T-helper 17 cell (primary cell): Measurements from ENCODE around the gene ARHGAP30. TPM values are rescaled to one million over a fixed set of nuclear protein-coding genes. Genes with fewer than 3 reads are reported as not detected.
"Not testable (repeated sequence)": the region's sequence is repeated elsewhere in the genome, so short reads cannot be mapped to it uniquely, and the experiment has no call there.

ENCODE experiments used
- ATAC-seq: fragments of 150-1000 bp; cut with Tn5 transposase; 2 replicates; pipeline ENCODE4 v1.10.0; 2021; ENCODE audit warnings: mild to moderate bottlenecking, moderate library complexity
- DNase-seq, 3 donors: peaks; one replicate each; pipeline versions ENCODE4 v3.0.0 to v3.0.0-alpha.2; 2020 to 2021
- H3K9me3 ChIP-seq: one replicate; pipeline ENCODE4 v1.7.0; 2013; ENCODE audit warnings: low read length, mild to moderate bottlenecking; ENCODE audit not compliant: control insufficient read depth, poor library complexity, severe bottlenecking
- H3K27ac Mint-ChIP-seq: one replicate; pipeline ENCODE4 v1.8.0; 2022; ENCODE audit warnings: mild to moderate bottlenecking, moderate library complexity, mixed read lengths
- H3K27me3 Mint-ChIP-seq: one replicate; pipeline ENCODE4 v1.8.0; 2022; ENCODE audit warnings: mixed read lengths
- H3K36me3 Mint-ChIP-seq: one replicate; pipeline ENCODE4 v1.8.0; 2022; ENCODE audit warnings: low read depth, mixed read lengths
- H3K4me1 Mint-ChIP-seq: one replicate; pipeline ENCODE4 v1.8.0; 2022; ENCODE audit warnings: mild to moderate bottlenecking, mixed read lengths
- H3K4me3 Mint-ChIP-seq: one replicate; pipeline ENCODE4 v1.8.0; 2022; ENCODE audit warnings: mild to moderate bottlenecking, moderate library complexity, mixed read lengths
- total RNA-seq, 4 donors: library from RNA in 2 of 4; stranded (reverse) in 2 of 4; gene quantifications; one replicate each; pipeline ENCODE4 v1.2.3 and lab custom pipeline; 2022 to 2026

The ARHGAP30 gene
- total RNA-seq, 2 donors from 2014 or later, result 156 to 189 TPM

GRCh38 chr1:161018631-161018930 is 51.1 kb downstream of the ARHGAP30 start:
- no peak overlapping the region for H3K27ac Mint-ChIP-seq
- peaks cover 2% of the 10 kb centered on the region for H3K36me3 Mint-ChIP-seq
- H3K27me3 Mint-ChIP-seq, result no peaks in the 10 kb centered on the region
- ATAC-seq (no peak), DNase-seq (no peak)
- peaks cover 39% of the 10 kb centered on the region for H3K4me1 Mint-ChIP-seq
- no peak overlapping the region for H3K4me3 Mint-ChIP-seq
- no peaks in the 10 kb centered on the region for H3K9me3 ChIP-seq

- Mint-ChIP-seq H3K27ac (peak overlapping the region; percentile 39), H3K36me3 (peaks cover 2% of the 10 kb centered on the region), H3K27me3 (no peaks in the 10 kb centered on the region), H3K4me3 (no peak overlapping the region), H3K4me1 (peaks cover 45% of the 10 kb centered on the region)
- DNase-seq (no peak), ATAC-seq (no peak)
- H3K9me3 ChIP-seq, result no peaks in the 10 kb centered on the region
Observed at GRCh38 chr1:161017756-161018630, 51.7 kb downstream of the ARHGAP30 start.

DNA sequence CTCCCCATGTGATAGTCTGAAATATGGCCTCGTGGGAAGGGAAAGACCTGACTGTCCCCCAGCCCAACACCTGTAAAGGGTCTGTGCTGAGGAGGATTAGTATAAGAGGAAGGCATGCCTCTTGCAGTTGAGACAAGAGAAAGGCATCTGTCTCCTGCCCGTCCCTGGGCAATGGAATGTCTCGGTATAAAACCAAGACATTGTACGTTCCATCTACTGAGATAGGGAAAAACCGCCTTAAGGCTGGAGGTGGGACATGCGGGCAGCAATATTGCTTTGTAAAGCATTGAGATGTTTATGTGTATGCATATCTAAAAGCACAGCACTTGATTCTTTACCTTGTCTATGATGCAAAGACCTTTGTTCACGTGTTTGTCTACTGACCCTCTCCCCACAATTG is 52.5 kb downstream of the ARHGAP30 start:
- not testable (repeated sequence) for H3K9me3 ChIP-seq, ATAC-seq, H3K4me3 Mint-ChIP-seq, H3K36me3 Mint-ChIP-seq, H3K27me3 Mint-ChIP-seq, DNase-seq
- Mint-ChIP-seq H3K4me1 (peaks cover 43% of the 10 kb centered on the region), H3K27ac (peak overlapping the region; percentile 39)

DNA sequence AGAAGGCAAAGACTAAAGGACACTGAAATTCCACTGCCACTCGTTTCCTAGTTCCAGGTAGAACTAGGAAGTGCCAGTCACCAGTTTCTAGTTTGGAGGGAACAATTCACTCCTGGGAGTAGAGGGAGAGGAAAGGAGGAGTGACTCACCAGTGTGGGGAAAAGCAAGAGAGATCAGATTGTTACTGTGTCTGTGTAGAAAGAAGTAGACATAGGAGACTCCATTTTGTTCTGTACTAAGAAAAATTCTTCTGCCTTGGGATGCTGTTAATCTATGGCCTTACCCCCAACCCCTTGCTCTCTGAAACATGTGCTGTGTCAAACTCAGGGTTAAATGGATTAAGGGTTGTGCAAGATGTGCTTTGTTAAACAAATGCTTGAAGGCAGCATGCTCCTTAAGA is 53.0 kb downstream of the ARHGAP30 start:
- H3K27ac Mint-ChIP-seq, H3K9me3 ChIP-seq, H3K27me3 Mint-ChIP-seq, ATAC-seq, H3K36me3 Mint-ChIP-seq, DNase-seq, H3K4me3 Mint-ChIP-seq: not testable (repeated sequence)
- H3K4me1 Mint-ChIP-seq, result peaks cover 46% of the 10 kb centered on the region

DNA sequence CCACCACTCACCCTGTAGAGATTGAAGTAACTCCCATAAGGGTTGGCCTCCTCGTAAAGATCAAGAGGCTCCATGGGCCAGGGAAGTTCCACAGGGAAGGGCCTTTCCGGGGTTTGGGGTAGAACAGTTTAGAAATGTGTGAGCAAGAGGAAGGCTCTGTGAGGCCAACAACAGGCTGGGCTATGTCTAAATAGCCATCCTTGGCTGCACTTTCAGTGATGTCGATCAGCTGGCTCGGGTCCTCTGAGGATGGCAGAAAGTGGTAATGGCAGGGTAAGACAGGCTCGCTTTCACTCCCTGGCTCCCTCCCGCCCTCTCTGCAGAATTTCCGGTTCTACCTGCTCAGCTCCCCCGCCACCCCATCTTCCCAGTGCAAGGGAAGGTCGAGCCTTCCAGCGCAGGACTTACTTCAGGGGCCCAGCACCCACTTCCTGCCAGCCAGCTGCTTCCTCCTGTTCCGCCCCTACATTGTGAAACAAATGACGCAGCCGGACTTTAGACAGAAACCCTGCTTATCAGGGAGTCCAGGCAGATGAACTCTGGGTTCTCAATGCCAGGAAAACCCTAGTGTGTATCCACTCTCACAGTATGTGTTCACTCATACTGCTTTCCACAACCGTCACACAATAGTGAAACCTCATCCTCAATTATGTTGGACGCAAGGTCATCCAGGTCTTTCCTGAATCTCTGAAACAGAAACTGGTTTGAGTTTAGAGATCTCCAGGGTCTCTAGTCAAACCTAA is 56.0 kb downstream of the ARHGAP30 start:
- peak; percentile 85 for ATAC-seq
- peak overlapping the region; percentile 88 for H3K4me3 Mint-ChIP-seq
- DNase-seq, result peak; percentile 16 to 36 (median 23)
- peaks cover 26% of the 10 kb centered on the region for H3K4me1 Mint-ChIP-seq
- no peaks in the 10 kb centered on the region for H3K36me3 Mint-ChIP-seq
- H3K27me3 Mint-ChIP-seq, result no peaks in the 10 kb centered on the region
- peak overlapping the region; percentile 89 for H3K27ac Mint-ChIP-seq
- no peaks in the 10 kb centered on the region for H3K9me3 ChIP-seq

DNA sequence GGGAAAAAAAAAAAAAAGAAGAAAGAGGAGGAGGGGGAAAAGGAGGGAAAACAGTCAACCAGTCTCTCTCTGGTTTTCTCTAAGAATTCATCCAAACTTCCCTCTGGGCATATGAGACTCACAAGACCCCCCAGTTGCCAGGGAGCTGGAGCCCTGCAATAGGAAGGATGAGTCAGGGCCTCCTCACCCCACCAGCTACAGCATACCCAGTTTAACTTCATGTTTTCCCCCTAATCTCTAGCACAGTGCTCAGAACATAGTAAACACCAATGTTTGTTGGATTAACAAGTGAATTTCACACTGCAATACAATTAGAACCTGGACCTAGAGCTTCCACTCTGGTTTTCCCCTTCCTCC is 56.6 kb downstream of the ARHGAP30 start:
- Mint-ChIP-seq H3K4me3 (peak overlapping the region; percentile 88), H3K4me1 (peaks cover 22% of the 10 kb centered on the region), H3K27me3 (no peaks in the 10 kb centered on the region), H3K27ac (peak overlapping the region; percentile 89), H3K36me3 (no peaks in the 10 kb centered on the region)
- no peak for ATAC-seq
- no peak for DNase-seq
- no peaks in the 10 kb centered on the region for H3K9me3 ChIP-seq

GRCh38 chr1:161012420-161012819 is 57.3 kb downstream of the ARHGAP30 start:
- Mint-ChIP-seq H3K4me3 (no peak overlapping the region), H3K36me3 (no peaks in the 10 kb centered on the region), H3K4me1 (peaks cover 23% of the 10 kb centered on the region), H3K27me3 (no peaks in the 10 kb centered on the region), H3K27ac (no peak overlapping the region)
- DNase-seq, result no peak
- no peaks in the 10 kb centered on the region for H3K9me3 ChIP-seq
- no peak for ATAC-seq

DNA sequence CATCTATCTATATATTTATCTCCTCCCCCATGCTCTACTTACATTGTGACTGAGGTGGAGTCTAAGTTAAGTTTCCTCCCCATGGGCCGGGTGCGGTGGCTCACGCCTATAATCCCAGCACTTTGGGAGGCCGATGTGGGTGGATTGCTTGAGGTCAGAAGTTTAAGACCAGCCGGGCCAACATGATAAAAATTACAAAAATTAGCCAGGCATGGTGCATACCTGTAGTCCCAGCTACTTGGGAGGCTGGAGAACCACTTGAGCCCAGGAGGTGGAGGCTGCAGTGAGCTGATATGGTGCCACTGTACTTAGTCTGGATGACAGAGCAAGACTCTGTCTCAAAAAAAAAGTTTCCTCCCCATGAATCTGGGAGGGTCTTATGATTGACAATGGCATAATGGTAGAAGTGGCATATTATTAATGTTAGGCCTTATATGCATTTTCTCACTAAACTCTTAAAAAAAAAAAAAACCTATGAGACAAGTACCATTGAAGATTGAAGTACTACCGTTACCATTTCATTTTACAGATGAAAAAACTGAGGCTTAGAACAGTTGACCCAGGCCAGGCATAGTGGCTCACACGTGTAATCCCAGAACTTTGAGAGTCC is 60.0 kb downstream of the ARHGAP30 start:
- no peak for DNase-seq
- peaks cover 28% of the 10 kb centered on the region for H3K4me1 Mint-ChIP-seq
- H3K9me3 ChIP-seq, result no peaks in the 10 kb centered on the region
- H3K27me3 Mint-ChIP-seq, result no peaks in the 10 kb centered on the region
- H3K36me3 Mint-ChIP-seq, result no peaks in the 10 kb centered on the region
- ATAC-seq, result no peak
- H3K4me3 Mint-ChIP-seq, result no peak overlapping the region
- no peak overlapping the region for H3K27ac Mint-ChIP-seq

GRCh38 chr1:161008869-161009510 is 60.7 kb downstream of the ARHGAP30 start:
- peaks cover 25% of the 10 kb centered on the region for H3K4me1 Mint-ChIP-seq
- ATAC-seq, result no peak
- no peaks in the 10 kb centered on the region for H3K27me3 Mint-ChIP-seq
- no peaks in the 10 kb centered on the region for H3K9me3 ChIP-seq
- no peak overlapping the region for H3K27ac Mint-ChIP-seq
- no peak for DNase-seq
- no peaks in the 10 kb centered on the region for H3K36me3 Mint-ChIP-seq
- H3K4me3 Mint-ChIP-seq, result no peak overlapping the region

DNA sequence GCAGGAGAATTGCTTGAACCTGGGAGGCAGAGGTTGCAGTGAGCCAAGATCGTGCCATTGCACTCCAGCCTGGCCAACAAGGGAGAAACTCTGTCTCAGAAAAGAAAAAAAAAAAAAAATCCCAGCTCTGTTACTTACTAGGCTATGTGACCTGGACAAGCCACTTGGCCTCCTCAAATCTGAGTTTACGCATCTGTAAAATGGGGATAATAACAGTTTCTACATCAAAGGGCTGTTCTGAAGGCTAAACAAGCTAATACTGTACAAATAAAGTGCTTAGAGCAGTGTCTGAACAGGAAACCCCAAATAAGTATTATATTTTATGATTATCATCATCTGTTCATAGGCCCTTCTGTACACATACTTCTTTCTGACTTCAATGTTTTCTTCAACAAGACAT is 62.3 kb downstream of the ARHGAP30 start:
- H3K27me3 Mint-ChIP-seq, result no peaks in the 10 kb centered on the region
- H3K36me3 Mint-ChIP-seq, result no peaks in the 10 kb centered on the region
- DNase-seq (no peak), ATAC-seq (no peak)
- H3K27ac Mint-ChIP-seq, result no peak overlapping the region
- no peaks in the 10 kb centered on the region for H3K9me3 ChIP-seq
- H3K4me1 Mint-ChIP-seq, result peaks cover 15% of the 10 kb centered on the region
- H3K4me3 Mint-ChIP-seq, result no peak overlapping the region

- no peak overlapping the region for H3K4me3 Mint-ChIP-seq
- peak overlapping the region; percentile 14 for H3K27ac Mint-ChIP-seq
- no peaks in the 10 kb centered on the region for H3K36me3 Mint-ChIP-seq
- no peaks in the 10 kb centered on the region for H3K9me3 ChIP-seq
- ATAC-seq, result no peak
- no peak for DNase-seq
- H3K27me3 Mint-ChIP-seq, result no peaks in the 10 kb centered on the region
- peaks cover 14% of the 10 kb centered on the region for H3K4me1 Mint-ChIP-seq
Observed at GRCh38 chr1:161006563-161006962, 63.1 kb downstream of the ARHGAP30 start.

DNA sequence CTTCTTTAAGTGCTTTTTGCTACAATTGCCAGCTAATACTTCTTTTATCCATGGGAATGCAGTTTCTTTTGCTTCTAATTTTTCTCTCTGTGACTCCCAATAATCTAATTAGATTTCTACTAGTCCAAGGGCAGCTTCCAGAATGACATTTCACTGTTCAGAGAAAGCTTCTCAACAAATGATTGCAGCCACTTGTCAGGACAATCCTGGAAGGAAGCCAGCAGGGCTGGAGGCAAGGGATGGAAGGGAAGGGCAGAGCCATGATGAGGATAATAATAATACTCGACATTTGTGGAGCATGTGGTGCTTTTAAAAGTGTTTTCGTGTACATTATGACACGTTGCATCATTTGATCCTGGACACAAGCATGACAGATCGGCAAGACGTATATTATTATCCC is 68.2 kb downstream of the ARHGAP30 start:
- DNase-seq, result no peak

More for the DNA sequence above, 68.2 kb downstream of the ARHGAP30 start:
- no peak for ATAC-seq
- Mint-ChIP-seq H3K27ac (no peak overlapping the region), H3K36me3 (no peaks in the 10 kb centered on the region), H3K4me3 (no peak overlapping the region), H3K27me3 (no peaks in the 10 kb centered on the region), H3K4me1 (peaks cover 13% of the 10 kb centered on the region)
- H3K9me3 ChIP-seq, result no peaks in the 10 kb centered on the region
